HEK293 (cell line): ENCODE measurements around the gene ZNF614.

Experiments used
- CTCF ChIP-seq: fragments of 450-650 bp; formaldehyde crosslinking; IDR thresholded peaks from 2 replicates; pipeline ENCODE4 v1.5.1; 2016; ENCODE audit warnings: missing biosample characterization, missing genetic modification characterization
- ZNF16 ChIP-seq: fragments of 450-650 bp; formaldehyde crosslinking; IDR thresholded peaks from 2 replicates; pipeline ENCODE4 v1.5.1; 2016; ENCODE audit warnings: low read depth, missing biosample characterization, missing genetic modification characterization

DNA sequence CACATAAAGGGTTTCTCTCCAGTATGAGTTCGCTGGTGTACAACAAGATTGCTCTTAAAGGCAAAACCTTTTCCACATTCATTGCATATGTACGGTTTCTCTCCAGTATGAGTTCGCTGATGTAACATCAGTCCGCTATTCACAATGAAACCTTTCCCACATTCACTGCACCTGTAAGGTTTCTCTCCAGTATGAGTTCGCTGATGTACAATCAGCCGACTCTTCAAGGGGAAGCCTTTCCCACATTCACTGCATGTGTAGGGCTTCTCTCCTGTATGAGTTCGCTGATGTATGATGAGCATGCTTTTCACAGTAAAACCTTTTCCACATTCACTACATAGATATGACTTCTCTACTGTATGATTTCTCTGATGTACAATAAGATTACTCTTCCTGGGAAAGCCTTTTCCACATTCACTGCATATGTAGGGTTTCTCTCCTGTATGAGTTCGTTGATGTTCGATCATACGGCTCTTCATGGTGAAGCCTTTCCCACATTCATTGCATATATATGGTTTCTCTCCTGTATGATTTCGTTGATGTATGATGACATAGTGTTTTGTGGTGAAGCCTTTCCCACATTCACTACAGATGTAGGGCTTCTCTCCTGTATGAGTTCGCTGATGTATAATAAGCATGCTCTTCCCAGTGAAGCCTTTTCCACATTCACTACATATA lies 6.0 kb upstream of the ZNF614 start:
- TF ChIP-seq CTCF (tag by site-specific recombination) (no peak), ZNF16 (tag by site-specific recombination) (no peak)
